Left colon (tissue), 2 donors: ENCODE results near the gene NFKBIA. TPM values are rescaled to one million over a fixed set of nuclear protein-coding genes. Genes with fewer than 3 reads are reported as not detected.
"Not testable (repeated sequence)": the region's sequence is repeated elsewhere in the genome, so short reads cannot be mapped to it uniquely, and the experiment has no call there.

ENCODE experiments used
- ATAC-seq: fragments of 200-7000 bp; cut with Tn5 transposase; one replicate; pipeline ENCODE4 v1.9.1; 2020; ENCODE audit warnings: mild to moderate bottlenecking, moderate library complexity
- DNase-seq, 2 donors: peaks; one replicate each; pipeline ENCODE4 v3.0.0-alpha.2; 2020
- intact Hi-C, 2 donors: fragments of 100-400 bp; cut with DNase I in 1 of 2; cut with micrococcal nuclease in 1 of 2; formaldehyde crosslinking; loops; one replicate each; pipeline versions ENCODE4 v1.11.2 to v1.14.0; 2022; cut with DNase I, micrococcal nuclease
- total RNA-seq, 2 donors: library from RNA; stranded (reverse); fragmentation: NEBNext Ultra II Directional; extraction: Animal tissue kit (Norgen Biotek cat#: 25700); gene quantifications; one replicate each; pipeline ENCODE4 v1.2.1, GENCODE V29; 2021
- donor health status: DM: no; HTN: no; CAD: no.
- donor health status: DM: yes; HTN: yes; CAD: no.

The NFKBIA gene
- total RNA-seq, 2 donors from 2014 or later: 150 to 193 TPM

GRCh38 chr14:35379234-35379933 is 25.2 kb downstream of the NFKBIA start:
- ATAC-seq, intact Hi-C loops, DNase-seq: not testable (repeated sequence)

- intact Hi-C loops: no loop called here
- DNase-seq: peak; percentile 53 to 60
- ATAC-seq: peak; percentile 61
Measured at GRCh38 chr14:35378425-35379233, 25.9 kb downstream of the NFKBIA start.

GRCh38 chr14:35375558-35376025 is 29.0 kb downstream of the NFKBIA start:
- DNase-seq (no peak), ATAC-seq (no peak)
- intact Hi-C loops: no loop called here

- ATAC-seq (peak; percentile 55), DNase-seq (peak in 1 of 2 donors; percentile 51)
- intact Hi-C loops: no loop called here
Measured at GRCh38 chr14:35374263-35374712, 30.3 kb downstream of the NFKBIA start.

GRCh38 chr14:35373208-35373607 is 31.3 kb downstream of the NFKBIA start:
- DNase-seq, ATAC-seq, intact Hi-C loops: not testable (repeated sequence)

- intact Hi-C loops: no loop called here
- DNase-seq (no peak), ATAC-seq (no peak)
Measured at GRCh38 chr14:35370969-35371368, 33.6 kb downstream of the NFKBIA start.

- intact Hi-C loops: no loop called here
- DNase-seq: no peak
- ATAC-seq: no peak
Measured at GRCh38 chr14:35369701-35370191, 34.8 kb downstream of the NFKBIA start.

- ATAC-seq (no peak), DNase-seq (no peak)
- intact Hi-C loops: no loop called here
Measured at GRCh38 chr14:35368583-35369392, 35.8 kb downstream of the NFKBIA start.

GRCh38 chr14:35368139-35368460 is 36.4 kb downstream of the NFKBIA start:
- DNase-seq (no peak), ATAC-seq (no peak)

GRCh38 chr14:35367056-35367372 is 37.5 kb downstream of the NFKBIA start:
- DNase-seq: no peak
- intact Hi-C loops: no loop called here
- ATAC-seq: no peak

More at GRCh38 chr14:35368139-35368460, 36.4 kb downstream of the NFKBIA start:
- intact Hi-C loops: no loop called here

GRCh38 chr14:35366521-35366976 is 38.0 kb downstream of the NFKBIA start:
- DNase-seq (no peak), ATAC-seq (no peak)
- intact Hi-C loops: no loop called here

- no peak for ATAC-seq
- no peak for DNase-seq
- intact Hi-C loops: no loop called here
Measured at GRCh38 chr14:35366056-35366451, 38.5 kb downstream of the NFKBIA start.

GRCh38 chr14:35365130-35366055 is 39.2 kb downstream of the NFKBIA start:
- DNase-seq (peak; percentile 36 to 81), ATAC-seq (peak; percentile 83)
- intact Hi-C loops: no loop called here

- intact Hi-C loops: no loop called here
- ATAC-seq (no peak), DNase-seq (no peak)
Measured at GRCh38 chr14:35362911-35363374, 41.6 kb downstream of the NFKBIA start.

- intact Hi-C loops: no loop called here
- ATAC-seq: no peak
- DNase-seq: no peak
Measured at GRCh38 chr14:35362450-35362849, 42.1 kb downstream of the NFKBIA start.

GRCh38 chr14:35361141-35361480 is 43.4 kb downstream of the NFKBIA start:
- intact Hi-C loops: no loop called here
- no peak for DNase-seq
- no peak for ATAC-seq

- intact Hi-C loops, DNase-seq, ATAC-seq: not testable (repeated sequence)
Measured at GRCh38 chr14:35359655-35360054, 44.9 kb downstream of the NFKBIA start.
